Stimulated activated CD8-positive, alpha-beta memory T cell treated with anti-CD3 and anti-CD28 coated beads, Interleukin-15, amount 100 ng/mL, for 48 hours (primary cell): ENCODE results near the gene GSDME.
A peak's percentile ranks its signal among the peaks of the same experiment; 100 is the strongest.

Experiments
- DNase-seq, 2 donors: peaks; one replicate each; pipeline ENCODE4 v3.0.0-alpha.2; 2020; ENCODE audit warnings: low read depth in 2 of 2

Gene GSDME

GRCh38 chr7:24705461-24705954 lies 51.8 kb downstream of the GSDME start:
- DNase-seq: no peak

- no peak for DNase-seq
Observed at GRCh38 chr7:24704311-24704710, 53.0 kb downstream of the GSDME start.

- no peak for DNase-seq
Observed at GRCh38 chr7:24703296-24703695, 54.0 kb downstream of the GSDME start.

- no peak for DNase-seq
Observed at GRCh38 chr7:24702755-24703154, 54.5 kb downstream of the GSDME start.

GRCh38 chr7:24701261-24702235 lies 55.7 kb downstream of the GSDME start:
- no peak for DNase-seq

GRCh38 chr7:24700521-24701260 lies 56.6 kb downstream of the GSDME start:
- no peak for DNase-seq

GRCh38 chr7:24698531-24699266 lies 58.6 kb downstream of the GSDME start:
- no peak for DNase-seq

GRCh38 chr7:24697416-24697815 lies 59.8 kb downstream of the GSDME start:
- DNase-seq: no peak

GRCh38 chr7:24692592-24692991 lies 64.7 kb downstream of the GSDME start:
- DNase-seq: no peak

- DNase-seq: no peak
Observed at GRCh38 chr7:24690251-24690650, 67.0 kb downstream of the GSDME start.

- no peak for DNase-seq
Observed at GRCh38 chr7:24685708-24686107, 71.6 kb downstream of the GSDME start.

GRCh38 chr7:24670782-24671181 lies 86.5 kb downstream of the GSDME start:
- DNase-seq: no peak

- no peak for DNase-seq
Observed at GRCh38 chr7:24669971-24670591, 87.2 kb downstream of the GSDME start.

GRCh38 chr7:24668927-24669635 lies 88.2 kb downstream of the GSDME start:
- no peak for DNase-seq

- DNase-seq: peak in 1 of 2 donors; percentile 9
Observed at GRCh38 chr7:24665564-24666294, 91.5 kb downstream of the GSDME start.

GRCh38 chr7:24660546-24660945 lies 96.7 kb downstream of the GSDME start:
- DNase-seq: no peak

GRCh38 chr7:24659505-24659904 lies 97.8 kb downstream of the GSDME start:
- no peak for DNase-seq

- no peak for DNase-seq
Observed at GRCh38 chr7:24657980-24658379, 99.3 kb downstream of the GSDME start.

- DNase-seq: no peak
Observed at GRCh38 chr7:24656608-24657007, 100.7 kb downstream of the GSDME start.

- no peak for DNase-seq
Observed at GRCh38 chr7:24654305-24654704, 103.0 kb downstream of the GSDME start.
